GM12874 (cell line): ENCODE results near the gene SGTA.

Experiments
- CTCF ChIP-seq: IDR thresholded peaks from 2 replicates; pipeline ENCODE4 v1.5.1; 2011; ENCODE audit warnings: low read depth, mild to moderate bottlenecking, control low read depth, low read length, moderate library complexity; ENCODE audit not compliant: insufficient read depth

SGTA gene

GRCh38 chr19:2755811-2756210, 27.3 kb downstream of the SGTA start:
- no peak for TF ChIP-seq CTCF

- no peak for TF ChIP-seq CTCF
Measured at GRCh38 chr19:2755448-2755705, 27.7 kb downstream of the SGTA start.

GRCh38 chr19:2754659-2755447, 28.2 kb downstream of the SGTA start:
- TF ChIP-seq CTCF: no peak

DNA sequence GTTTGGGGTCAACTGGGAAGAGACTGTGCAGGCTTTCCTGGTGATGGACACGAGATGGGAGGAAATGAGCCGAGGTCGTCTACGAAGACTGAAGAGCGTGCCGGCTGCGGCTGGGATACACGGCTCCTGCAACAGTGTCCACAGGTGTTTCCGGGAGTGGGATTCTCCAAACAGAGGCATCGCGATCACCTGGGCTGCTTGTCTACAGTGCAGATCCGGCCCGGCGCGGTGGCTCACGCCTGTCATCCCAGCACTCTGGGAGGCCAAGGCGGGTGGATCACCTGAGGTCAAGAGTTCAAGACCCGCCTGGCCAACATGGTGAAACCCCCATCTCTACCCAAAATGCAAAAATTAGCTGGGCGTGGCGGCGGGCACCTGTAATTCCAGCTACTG, 31.6 kb downstream of the SGTA start:
- no peak for TF ChIP-seq CTCF

DNA sequence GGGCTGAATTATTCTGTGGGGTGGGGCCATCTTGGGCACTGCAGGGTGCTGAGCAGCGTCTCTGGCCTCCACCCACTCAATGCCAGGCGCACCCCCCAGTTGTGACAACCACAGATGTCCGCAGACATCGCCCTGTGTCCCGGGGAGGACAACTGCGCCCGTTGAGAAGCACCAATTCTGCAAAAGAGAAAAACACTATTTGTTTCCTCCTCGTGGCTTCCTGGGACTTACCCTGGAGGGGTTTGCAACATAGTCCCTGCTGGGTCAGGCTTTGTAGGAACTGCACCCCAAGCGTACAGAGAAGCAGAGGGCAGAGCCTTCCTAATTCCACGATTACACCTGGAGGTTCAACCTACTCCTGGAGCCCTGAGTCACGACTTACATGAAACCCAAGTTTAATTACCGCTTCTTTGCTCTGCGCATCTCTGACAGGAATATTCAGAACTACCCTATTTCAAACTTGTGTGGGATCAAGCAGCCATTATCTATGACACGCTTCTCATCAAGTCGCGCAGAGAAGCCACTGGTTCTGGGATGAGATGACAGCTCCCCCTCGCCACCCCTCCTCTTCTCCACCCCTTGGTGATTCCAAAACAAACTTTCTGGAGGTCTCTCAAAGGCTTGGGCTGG, 32.1 kb downstream of the SGTA start:
- no peak for TF ChIP-seq CTCF

DNA sequence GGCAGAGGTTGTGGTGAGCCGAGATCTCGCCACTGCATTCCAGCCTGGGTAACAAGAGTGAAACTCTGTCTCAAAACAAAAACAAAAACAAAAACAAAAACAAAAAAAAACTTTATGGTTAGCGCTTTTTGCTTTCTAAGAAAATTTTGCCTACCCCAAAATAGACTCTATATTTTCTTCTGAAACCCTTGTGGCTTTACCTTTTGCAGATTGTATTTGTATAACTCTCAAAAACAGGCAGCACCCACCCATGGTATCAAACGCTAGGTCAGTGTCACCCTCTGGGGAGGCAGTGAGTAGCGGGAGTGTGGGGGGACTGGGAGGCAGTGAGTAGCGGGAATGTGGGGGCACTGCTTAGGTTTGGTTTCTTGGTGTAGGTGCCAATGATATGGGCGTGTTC, 35.7 kb downstream of the SGTA start:
- TF ChIP-seq CTCF: no peak

DNA sequence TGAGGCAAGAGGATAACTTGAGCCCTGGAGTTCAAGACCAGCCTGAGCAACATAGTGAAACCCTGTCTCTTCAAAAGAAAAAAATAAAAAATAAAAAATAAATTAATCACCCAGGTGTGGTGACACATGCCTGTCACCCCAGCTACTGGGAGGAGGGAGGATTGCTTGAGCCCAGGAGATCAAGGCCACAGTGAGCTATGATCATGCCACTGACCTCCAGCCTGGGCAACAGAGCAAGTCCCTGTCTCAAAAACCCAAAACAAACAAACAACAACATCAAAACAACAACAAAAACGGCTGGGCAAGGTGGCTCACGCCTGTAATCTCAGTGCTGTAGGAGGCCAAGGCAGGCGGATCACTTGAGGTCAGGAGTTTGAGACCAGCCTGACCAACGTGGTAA, 39.0 kb downstream of the SGTA start:
- TF ChIP-seq CTCF: no peak
